Anterior cingulate cortex (tissue), 58 donors: ENCODE data around the gene KCNQ2.
A peak's percentile ranks its signal among the peaks of the same experiment; 100 is the strongest.

Experiments used
- DNase-seq, 58 donors: peaks; one replicate each; lab custom pipeline; 2025; lab: John Stamatoyannopoulos, UW

KCNQ2 gene

GRCh38 chr20:63377951-63378381 is 94.5 kb downstream of the KCNQ2 start:
- DNase-seq = no peak

- no peak for DNase-seq
These were observed 95.1 kb downstream of the KCNQ2 start for GRCh38 chr20:63377256-63377941.

DNA sequence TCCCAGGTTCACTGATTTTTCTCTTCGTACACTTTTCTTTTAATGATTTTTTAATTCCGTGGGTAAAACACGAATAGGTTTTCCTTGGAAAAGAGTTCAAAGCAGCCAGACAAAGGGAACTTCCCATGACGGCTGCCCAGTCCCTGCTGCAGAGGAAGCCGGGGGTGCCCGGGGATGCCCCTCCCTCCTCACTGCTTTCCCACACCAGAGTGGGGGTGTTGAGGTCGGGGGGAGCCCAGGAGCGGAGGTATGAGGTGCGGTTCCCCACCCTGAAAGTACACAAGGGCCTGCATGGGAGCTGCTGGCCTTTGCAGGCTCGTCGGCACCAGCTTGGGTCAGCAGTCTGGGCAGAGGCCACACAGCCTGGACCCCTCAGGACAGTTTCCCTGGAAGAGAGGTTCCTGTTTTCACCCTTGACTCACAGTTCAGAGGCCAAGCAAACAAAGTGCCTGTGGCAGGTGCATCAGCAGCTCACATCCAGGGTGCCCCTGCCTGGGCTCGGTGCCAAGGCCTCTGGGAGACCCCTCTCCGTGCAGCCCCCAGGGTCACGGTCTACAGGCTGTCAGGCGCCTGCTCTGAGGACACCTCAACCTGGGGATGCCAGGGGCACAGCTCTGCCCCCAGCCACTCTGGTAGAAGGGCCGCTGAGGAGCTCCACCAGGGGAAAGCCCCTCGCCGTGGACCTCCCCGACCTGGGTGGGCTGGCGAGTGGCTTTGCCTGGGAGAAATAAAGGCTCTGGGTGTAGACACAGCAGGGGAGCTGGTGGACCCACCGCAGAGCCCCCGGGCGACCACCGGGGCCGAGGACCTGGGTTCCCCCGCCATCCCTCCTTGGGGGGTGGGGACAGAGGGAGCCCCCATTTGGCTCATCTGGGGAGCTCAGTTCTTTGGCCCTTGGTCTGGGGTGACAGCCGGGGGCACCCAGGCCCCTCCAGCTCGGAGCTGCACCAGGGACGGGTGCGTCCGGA is 95.9 kb downstream of the KCNQ2 start:
- no peak for DNase-seq

DNA sequence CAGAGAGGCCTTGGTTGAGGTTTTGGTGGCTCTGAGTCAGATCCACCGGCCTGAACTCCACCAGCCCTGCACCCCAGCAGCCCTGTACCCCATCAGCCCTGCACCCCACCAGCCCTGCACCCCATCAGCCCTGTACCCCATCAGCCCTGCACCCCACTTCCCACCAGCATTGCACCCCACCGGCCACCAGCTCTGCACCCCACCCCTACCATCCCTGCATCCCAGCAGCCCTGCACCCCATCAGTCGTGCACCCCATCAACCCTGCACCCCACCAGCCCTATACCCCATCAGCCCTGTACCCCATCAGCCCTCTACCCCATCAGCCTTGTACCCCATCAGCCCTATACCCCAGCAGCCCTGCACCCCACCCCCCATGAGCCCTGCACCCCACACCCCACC is 97.0 kb downstream of the KCNQ2 start:
- no peak for DNase-seq

GRCh38 chr20:63374504-63374903 is 98.0 kb downstream of the KCNQ2 start:
- DNase-seq = no peak

DNA sequence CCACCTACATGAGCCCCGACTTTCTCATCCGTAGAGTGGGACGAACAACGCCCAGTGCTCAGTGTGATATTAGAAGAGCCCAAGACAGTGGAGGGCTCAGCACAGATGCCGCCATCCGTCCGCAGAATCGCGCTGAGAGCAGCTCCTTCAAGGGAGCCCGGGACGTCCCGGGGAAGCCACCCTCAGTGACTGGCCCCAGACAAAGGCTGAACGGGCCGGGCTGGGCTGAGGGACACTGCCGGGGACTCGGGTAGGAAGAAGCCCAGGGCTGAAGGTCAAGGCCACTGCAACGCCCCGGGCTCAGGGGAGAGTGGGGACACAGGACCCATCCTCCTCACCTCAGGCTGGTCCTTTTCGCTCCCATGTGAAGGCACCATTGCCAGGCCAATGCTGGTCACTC is 98.5 kb downstream of the KCNQ2 start:
- no peak for DNase-seq

GRCh38 chr20:63372971-63373885 is 99.2 kb downstream of the KCNQ2 start:
- no peak for DNase-seq

DNA sequence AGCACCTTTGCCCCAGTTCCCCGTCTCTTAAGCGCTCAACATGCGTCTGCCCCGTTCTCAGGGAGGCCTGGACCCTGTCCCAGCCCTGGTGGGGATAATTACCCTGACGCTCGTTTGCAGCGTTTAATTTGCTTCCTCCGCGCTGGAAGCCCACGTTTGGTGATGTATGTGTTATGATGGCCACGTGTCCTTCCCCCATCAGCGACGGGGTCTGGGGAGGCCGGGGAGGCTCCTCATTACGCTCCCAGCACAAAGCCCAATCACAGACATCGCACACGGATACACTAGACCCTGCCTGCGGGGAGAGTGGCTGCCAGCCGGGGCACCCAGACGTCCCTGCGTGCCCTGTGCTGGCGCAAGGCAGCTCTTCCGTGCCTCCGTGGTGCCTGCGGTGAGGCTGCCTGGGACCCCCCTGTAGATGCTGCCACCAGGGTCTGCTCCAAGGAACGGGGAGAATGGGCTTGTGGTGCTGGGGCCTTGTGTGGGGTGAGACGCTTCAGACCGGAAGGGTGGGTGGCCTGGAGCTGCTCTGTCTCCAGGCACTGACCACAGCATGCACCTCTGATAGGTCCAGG is 101.1 kb downstream of the KCNQ2 start:
- peak in 11 of 58 donors; percentile 28 to 58 (median 45) for DNase-seq

GRCh38 chr20:63370618-63371187 is 101.8 kb downstream of the KCNQ2 start:
- DNase-seq = peak in 12 of 58 donors; percentile 24 to 74 (median 45)

DNA sequence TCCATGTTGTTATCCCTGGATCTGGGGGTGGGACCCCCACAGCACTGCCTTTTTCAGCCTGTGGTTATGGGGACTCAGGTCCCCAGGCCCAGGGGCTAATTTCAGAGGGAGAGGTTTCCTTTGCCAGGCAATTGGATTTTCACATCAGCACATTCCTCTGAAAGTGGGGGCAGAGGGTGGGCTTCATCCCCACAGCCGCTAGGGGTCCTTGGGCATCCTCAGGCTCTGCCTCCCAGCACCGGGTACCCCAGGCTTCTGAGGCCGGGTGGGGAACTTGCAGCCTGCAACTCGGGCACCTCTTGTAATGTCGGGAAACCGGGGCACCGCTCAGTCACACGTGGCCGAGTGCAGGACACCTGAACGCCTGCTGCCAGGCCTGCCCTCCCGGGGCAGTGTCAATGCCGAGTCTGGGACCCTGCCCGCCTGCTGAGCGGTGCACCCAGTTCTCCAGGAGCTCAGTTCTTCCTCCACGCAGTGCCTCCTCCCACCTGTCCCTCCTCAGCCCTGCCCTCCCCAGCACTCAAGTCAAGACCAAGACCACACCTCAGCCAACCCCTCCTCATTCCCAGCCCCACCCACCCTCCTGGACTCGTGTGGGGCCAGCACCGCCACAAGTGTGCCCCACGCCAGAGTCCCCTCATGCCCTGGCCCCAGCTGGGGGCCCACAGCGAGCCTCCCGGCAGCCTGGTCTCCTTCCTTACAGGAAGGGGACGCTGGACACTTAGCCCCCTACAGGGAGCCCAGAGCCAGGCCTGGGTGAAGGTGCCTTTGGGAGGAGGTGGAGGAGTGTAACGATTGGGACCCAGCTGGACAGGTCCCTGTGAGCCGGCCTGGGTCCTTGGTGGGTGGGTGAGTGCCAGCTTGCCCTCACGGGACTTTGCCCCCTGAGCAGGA is 102.5 kb downstream of the KCNQ2 start:
- DNase-seq = no peak

DNA sequence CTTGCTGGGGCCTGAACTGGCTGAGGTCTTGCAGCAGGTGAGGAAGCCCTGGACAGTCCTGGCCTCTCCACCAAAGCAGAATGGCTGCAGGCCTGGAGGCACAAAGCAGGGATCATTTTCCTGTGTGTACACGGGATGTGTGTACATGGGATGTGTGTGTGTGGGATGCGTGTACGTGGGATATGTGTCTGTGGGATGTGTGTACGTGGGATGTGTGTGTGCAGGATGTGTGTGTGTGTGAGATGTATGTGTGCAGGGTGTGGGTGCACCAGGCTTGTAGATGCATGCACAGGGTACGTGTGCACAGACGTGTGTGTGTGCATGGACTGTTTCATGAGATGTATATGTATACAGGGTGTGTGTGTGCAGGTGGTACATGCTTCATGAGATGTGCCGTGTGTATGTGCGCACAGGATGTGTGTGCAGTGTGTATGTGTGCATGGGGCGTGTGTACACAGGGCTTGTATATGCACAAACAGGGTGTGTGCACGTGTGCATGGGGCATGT is 103.4 kb downstream of the KCNQ2 start:
- DNase-seq = no peak

DNA sequence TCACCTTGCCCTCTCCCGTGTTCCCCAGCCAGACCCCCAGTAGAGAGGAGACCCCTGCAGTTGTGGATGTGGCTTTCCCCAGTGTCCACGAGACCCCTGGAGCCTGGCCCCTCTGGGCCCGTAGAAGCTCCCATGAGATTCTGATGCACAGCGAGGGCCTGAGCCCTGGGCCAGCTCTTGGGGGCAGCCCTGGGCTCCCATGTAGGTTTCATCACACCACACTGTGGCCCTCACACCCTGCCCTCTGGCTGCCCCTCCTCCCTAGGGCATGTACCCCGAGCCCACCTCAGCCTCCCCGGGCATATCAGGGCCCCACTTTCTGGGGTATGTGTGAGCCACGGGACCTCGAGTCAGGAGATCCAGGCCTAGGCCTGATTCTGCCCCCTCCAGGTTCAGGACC is 104.3 kb downstream of the KCNQ2 start:
- no peak for DNase-seq

DNA sequence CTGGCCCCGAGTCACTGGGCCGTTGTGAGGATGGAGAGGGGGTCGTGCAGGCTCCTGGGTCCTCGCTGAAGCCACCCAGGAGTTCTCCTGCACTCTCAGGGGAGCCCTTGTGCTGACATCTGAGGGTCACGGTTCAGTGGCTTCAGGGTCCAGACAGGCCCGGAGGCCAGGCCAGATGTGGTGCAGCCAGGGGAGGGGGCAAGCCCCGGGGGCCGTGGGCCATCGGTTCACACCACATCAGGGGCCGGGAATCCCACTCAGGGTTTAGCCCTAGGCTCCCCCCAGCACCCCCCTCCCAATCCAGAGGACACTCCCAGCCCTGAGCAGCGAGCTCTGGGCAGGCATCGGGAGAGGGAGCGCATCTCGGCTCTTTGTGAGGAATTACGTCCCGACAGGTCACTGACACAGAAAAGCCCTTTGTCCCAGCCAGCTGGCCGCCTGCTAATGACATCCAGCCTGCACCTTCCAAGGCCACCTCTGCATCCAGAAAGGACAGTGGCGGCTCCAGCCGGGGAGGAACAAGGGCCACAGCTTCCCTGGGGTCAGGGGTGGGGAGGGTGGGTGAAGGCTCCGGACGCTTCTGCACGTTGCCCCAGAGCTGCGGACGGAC is 104.9 kb downstream of the KCNQ2 start:
- no peak for DNase-seq

DNA sequence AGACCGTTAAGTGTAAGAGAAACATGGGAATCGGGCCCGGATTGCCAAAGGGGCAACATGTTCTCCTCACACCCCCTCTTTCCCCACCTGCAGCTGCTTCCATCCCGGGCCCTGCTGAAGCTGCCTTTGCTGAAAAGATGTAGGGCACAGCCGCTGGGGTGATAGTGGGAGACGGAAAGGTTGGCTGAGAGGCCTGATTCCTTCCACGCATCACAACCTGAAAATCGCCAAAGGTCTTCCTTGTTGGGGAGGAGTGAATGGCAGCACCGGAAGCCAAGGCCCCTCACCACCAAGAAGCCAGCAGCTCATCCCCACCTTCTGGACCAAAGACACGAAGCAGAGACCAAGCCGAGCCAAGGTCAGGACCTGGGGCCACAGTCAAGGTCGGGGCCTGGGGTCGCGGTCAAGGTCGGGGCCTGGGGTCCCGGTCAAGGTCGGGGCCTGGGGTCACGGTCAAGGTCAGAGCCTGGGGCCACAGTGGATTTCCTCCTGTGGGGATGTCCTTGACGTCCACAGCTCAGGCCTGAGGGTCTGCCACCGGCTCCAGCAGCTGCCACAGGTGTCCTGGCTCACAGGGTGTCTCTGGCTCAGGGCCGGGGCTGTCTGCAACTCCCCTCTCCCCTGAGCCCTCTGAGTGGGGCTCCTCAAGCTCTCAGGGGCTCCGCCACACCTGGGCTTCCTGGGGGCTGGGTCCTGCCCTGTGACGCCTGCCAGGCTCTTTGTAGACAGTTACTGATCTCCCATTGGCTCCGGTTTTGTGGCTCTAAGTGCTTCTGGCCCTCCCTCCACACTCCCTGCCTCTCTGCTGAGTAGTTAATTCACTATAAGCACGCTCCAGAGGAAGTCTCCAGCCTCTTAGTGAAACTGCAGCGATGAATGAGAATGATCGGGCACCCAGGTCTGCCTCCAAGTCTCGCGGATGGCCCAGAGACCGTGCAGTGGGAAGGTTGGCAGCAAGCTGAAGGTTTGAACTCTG is 105.8 kb downstream of the KCNQ2 start:
- DNase-seq = peak in 2 of 58 donors; percentile 14 to 28

- DNase-seq = no peak
These were observed 106.7 kb downstream of the KCNQ2 start for GRCh38 chr20:63365601-63366389.
